ENCODE measurements around the gene VPS11.
A peak's percentile ranks its signal among the peaks of the same experiment; 100 is the strongest.
"Not testable (repeated sequence)": the region's sequence is repeated elsewhere in the genome, so short reads cannot be mapped to it uniquely, and the experiment has no call there.

The VPS11 gene

GRCh38 chr11:119101759-119102423, 34.3 kb downstream of the VPS11 start, which contains the start of gene DPAGT1:
Gene DPAGT1 (minus strand): TSS chr11:119101853. CDS start chr11:119101655, 198 bp downstream.
- DNase-seq (ENCODE audit: low read depth in 2 of 3, low spot score in 2 of 3) = peak; percentile 60 to 76 (median 73)

- not testable (repeated sequence) for DNase-seq (ENCODE audit: low read depth in 2 of 3, low spot score in 2 of 3)
Measured at GRCh38 chr11:119103161-119103664, 35.6 kb downstream of the VPS11 start.

GRCh38 chr11:119103793-119104192, 36.2 kb downstream of the VPS11 start:
- no peak for DNase-seq (ENCODE audit: low read depth in 2 of 3, low spot score in 2 of 3)

- DNase-seq (ENCODE audit: low read depth in 2 of 3, low spot score in 2 of 3) = peak; percentile 61 to 88 (median 65)
Measured at GRCh38 chr11:119106564-119107537, 39.2 kb downstream of the VPS11 start, which contains the start of gene C2CD2L. Gene C2CD2L (plus strand): TSS chr11:119107344. CDS start chr11:119107742, 398 bp downstream.

- DNase-seq (ENCODE audit: low read depth in 2 of 3, low spot score in 2 of 3) = no peak
Measured at GRCh38 chr11:119107538-119108145, 40.0 kb downstream of the VPS11 start.

GRCh38 chr11:119108146-119108856, 40.7 kb downstream of the VPS11 start:
- no peak for DNase-seq (ENCODE audit: low read depth in 2 of 3, low spot score in 2 of 3)

- no peak for DNase-seq (ENCODE audit: low read depth in 2 of 3, low spot score in 2 of 3)
Measured at GRCh38 chr11:119108857-119109221, 41.2 kb downstream of the VPS11 start.

- no peak for DNase-seq (ENCODE audit: low read depth in 2 of 3, low spot score in 2 of 3)
Measured at GRCh38 chr11:119109843-119110242, 42.2 kb downstream of the VPS11 start.

GRCh38 chr11:119110439-119110838, 42.8 kb downstream of the VPS11 start:
- no peak for DNase-seq (ENCODE audit: low read depth in 2 of 3, low spot score in 2 of 3)

GRCh38 chr11:119111361-119111925, 43.8 kb downstream of the VPS11 start:
- DNase-seq (ENCODE audit: low read depth in 2 of 3, low spot score in 2 of 3) = no peak

- DNase-seq (ENCODE audit: low read depth in 2 of 3, low spot score in 2 of 3) = no peak
Measured at GRCh38 chr11:119112314-119113020, 44.8 kb downstream of the VPS11 start.

GRCh38 chr11:119113716-119114115, 46.1 kb downstream of the VPS11 start:
- no peak for DNase-seq (ENCODE audit: low read depth in 2 of 3, low spot score in 2 of 3)

GRCh38 chr11:119114351-119114750, 46.7 kb downstream of the VPS11 start:
- DNase-seq (ENCODE audit: low read depth in 2 of 3, low spot score in 2 of 3) = no peak

GRCh38 chr11:119115484-119116234, 48.0 kb downstream of the VPS11 start:
- no peak for DNase-seq (ENCODE audit: low read depth in 2 of 3, low spot score in 2 of 3)

GRCh38 chr11:119116235-119116594, 48.6 kb downstream of the VPS11 start:
- DNase-seq (ENCODE audit: low read depth in 2 of 3, low spot score in 2 of 3) = no peak

GRCh38 chr11:119116601-119117000, 49.0 kb downstream of the VPS11 start:
- no peak for DNase-seq (ENCODE audit: low read depth in 2 of 3, low spot score in 2 of 3)

- DNase-seq (ENCODE audit: low read depth in 2 of 3, low spot score in 2 of 3) = no peak
Measured at GRCh38 chr11:119117004-119117706, 49.5 kb downstream of the VPS11 start.

GRCh38 chr11:119118227-119118626, 50.6 kb downstream of the VPS11 start:
- DNase-seq (ENCODE audit: low read depth in 2 of 3, low spot score in 2 of 3) = no peak

Data from activated CD8-positive, alpha-beta memory T cell treated with anti-CD3 and anti-CD28 coated beads for 48 hours (primary cell).